Activated B cell treated with CpG ODN at 0.5 μM for 24 hours (primary cell): Measurements from ENCODE around the gene TDO2. TPM values are rescaled to one million over a fixed set of nuclear protein-coding genes. Genes with fewer than 3 reads are reported as not detected.

ENCODE experiments used
- ATAC-seq: fragments of 200-7000 bp; cut with Tn5 transposase; one replicate; pipeline ENCODE4 v1.10.0; 2021; ENCODE audit warnings: low read depth, mild to moderate bottlenecking, moderate library complexity
- CTCF ChIA-PET: fragments of 350-600 bp; sonication (Branson Sonifier 250); formaldehyde crosslinking; loops from one replicate; lab custom pipeline; 2021; ENCODE audit warnings: antibody characterized with exemption; lab: Charles Lee
- POLR2A ChIA-PET: fragments of 350-600 bp; sonication (Branson Sonifier 250); formaldehyde crosslinking; loops from one replicate; lab custom pipeline; 2021; ENCODE audit warnings: antibody characterized with exemption; lab: Charles Lee
- DNase-seq: peaks from one replicate; pipeline ENCODE4 v3.0.0; 2022
- H3K27ac Mint-ChIP-seq: one replicate; pipeline ENCODE4 v1.8.0; 2020; ENCODE audit warnings: mixed read lengths
- H3K27me3 Mint-ChIP-seq: one replicate; pipeline ENCODE4 v1.8.0; 2021; ENCODE audit warnings: mixed read lengths
- H3K36me3 Mint-ChIP-seq: one replicate; pipeline ENCODE4 v1.8.0; 2021; ENCODE audit warnings: low read depth, mixed read lengths
- H3K4me1 Mint-ChIP-seq: one replicate; pipeline ENCODE4 v1.8.0; 2021; ENCODE audit warnings: mixed read lengths
- H3K4me3 Mint-ChIP-seq: one replicate; pipeline ENCODE4 v1.8.0; 2020; ENCODE audit warnings: mild to moderate bottlenecking, mixed read lengths
- H3K9me3 Mint-ChIP-seq: one replicate; pipeline ENCODE4 v1.8.0; 2020; ENCODE audit warnings: mixed read lengths
- CTCF ChIP-seq: fragments of 200-600 bp; IDR thresholded peaks from one replicate; pipeline ENCODE4 v1.8.0; 2022; ENCODE audit warnings: antibody characterized with exemption, mild to moderate bottlenecking
- intact Hi-C: fragments of 100-400 bp; cut with micrococcal nuclease; formaldehyde crosslinking; loops from one replicate; pipeline ENCODE4 v1.15.1; 2024
- total RNA-seq: library from RNA; stranded (reverse); gene quantifications from 2 replicates; pipeline ENCODE4 v1.2.3, GENCODE V29; 2022

TDO2 gene
- total RNA-seq, result not detected in 2 replicates

GRCh38 chr4:155903453-155903852, at the start of gene TDO2:
TDO2 (plus strand) TSS chr4:155903696; CDS start chr4:155903759, 63 bp downstream.
- TF ChIP-seq CTCF, result no peak
- Mint-ChIP-seq H3K4me1 (no peaks in the 10 kb centered on the region), H3K4me3 (no peak within 1 kb of the TSS), H3K27ac (no peak within 1 kb of the TSS), H3K36me3 (no peaks in the 10 kb centered on the region), H3K27me3 (no peaks in the 10 kb centered on the region), H3K9me3 (peaks cover 3% of the 10 kb centered on the region)
- ChIA-PET CTCF (no interaction called here), POLR2A (no interaction called here)
- no peak for DNase-seq
- ATAC-seq, result no peak
- intact Hi-C loops, result no loop called here

- no peak overlapping the region for H3K4me3 Mint-ChIP-seq
- H3K27ac Mint-ChIP-seq, result no peak overlapping the region
- ChIA-PET CTCF (no interaction called here), POLR2A (no interaction called here)
- intact Hi-C loops, result no loop called here
- DNase-seq (no peak), ATAC-seq (no peak)
- H3K27me3 Mint-ChIP-seq, result no peaks in the 10 kb centered on the region
- H3K9me3 Mint-ChIP-seq, result no peaks in the 10 kb centered on the region
- no peaks in the 10 kb centered on the region for H3K36me3 Mint-ChIP-seq
- no peaks in the 10 kb centered on the region for H3K4me1 Mint-ChIP-seq
- no peak for TF ChIP-seq CTCF
Measured at GRCh38 chr4:155854582-155855226, 48.8 kb upstream of the TDO2 start.

- ATAC-seq, result no peak
- POLR2A ChIA-PET, result no interaction called here
- H3K4me3 Mint-ChIP-seq, result no peak overlapping the region
Measured at GRCh38 chr4:155855897-155856296, 47.6 kb upstream of the TDO2 start.

GRCh38 chr4:155866177-155866576, 37.3 kb upstream of the TDO2 start, which contains the start of gene ASIC5:
ASIC5 (minus strand) TSS chr4:155866277; CDS start chr4:155866226, 51 bp downstream.
- CTCF ChIA-PET, result no interaction called here
- ATAC-seq (no peak), DNase-seq (no peak)
- Mint-ChIP-seq H3K27ac (no peak within 1 kb of the TSS), H3K4me1 (no peaks in the 10 kb centered on the region), H3K27me3 (no peaks in the 10 kb centered on the region), H3K9me3 (peaks cover 7% of the 10 kb centered on the region), H3K4me3 (no peak within 1 kb of the TSS), H3K36me3 (no peaks in the 10 kb centered on the region)
- POLR2A ChIA-PET, result no interaction called here
- intact Hi-C loops, result no loop called here
- no peak for TF ChIP-seq CTCF

More at GRCh38 chr4:155855897-155856296, 47.6 kb upstream of the TDO2 start:
- TF ChIP-seq CTCF, result no peak
- no peak for DNase-seq
- Mint-ChIP-seq H3K36me3 (no peaks in the 10 kb centered on the region), H3K9me3 (no peaks in the 10 kb centered on the region), H3K4me1 (no peaks in the 10 kb centered on the region), H3K27ac (no peak overlapping the region), H3K27me3 (no peaks in the 10 kb centered on the region)
- intact Hi-C loops, result no loop called here
- CTCF ChIA-PET, result no interaction called here

GRCh38 chr4:155875878-155876277, 27.6 kb upstream of the TDO2 start:
- H3K36me3 Mint-ChIP-seq, result no peaks in the 10 kb centered on the region
- no peaks in the 10 kb centered on the region for H3K27me3 Mint-ChIP-seq
- no peak for TF ChIP-seq CTCF
- intact Hi-C loops, result no loop called here
- DNase-seq (no peak), ATAC-seq (no peak)
- CTCF ChIA-PET, result no interaction called here
- no peak overlapping the region for H3K4me3 Mint-ChIP-seq
- POLR2A ChIA-PET, result no interaction called here
- peaks cover 9% of the 10 kb centered on the region for H3K9me3 Mint-ChIP-seq
- no peaks in the 10 kb centered on the region for H3K4me1 Mint-ChIP-seq
- no peak overlapping the region for H3K27ac Mint-ChIP-seq
